ENCODE results near the gene CCSER2.

The CCSER2 gene

GRCh38 chr10:84469470-84469869 is 141.1 kb downstream of the CCSER2 start:
- TF ChIP-seq ZFP3 (CRISPR knock-in tag; IDR thresholded peaks at IDR 0.05) (no peak), ZNF565 (CRISPR knock-in tag; conservative IDR thresholded peaks at IDR 0.05; ENCODE audit: low read depth) (no peak), TOX (CRISPR knock-in tag; IDR thresholded peaks at IDR 0.05; ENCODE audit: borderline replicate concordance) (no peak), GLIS3 (CRISPR knock-in tag; IDR thresholded peaks at IDR 0.05) (no peak), OSR1 (CRISPR knock-in tag; IDR thresholded peaks at IDR 0.05) (no peak), ISL1 (CRISPR knock-in tag; IDR thresholded peaks at IDR 0.05) (no peak)
- ATAC-seq = no peak

GRCh38 chr10:84473136-84473535 is 144.7 kb downstream of the CCSER2 start:
- ATAC-seq = no peak

DNA sequence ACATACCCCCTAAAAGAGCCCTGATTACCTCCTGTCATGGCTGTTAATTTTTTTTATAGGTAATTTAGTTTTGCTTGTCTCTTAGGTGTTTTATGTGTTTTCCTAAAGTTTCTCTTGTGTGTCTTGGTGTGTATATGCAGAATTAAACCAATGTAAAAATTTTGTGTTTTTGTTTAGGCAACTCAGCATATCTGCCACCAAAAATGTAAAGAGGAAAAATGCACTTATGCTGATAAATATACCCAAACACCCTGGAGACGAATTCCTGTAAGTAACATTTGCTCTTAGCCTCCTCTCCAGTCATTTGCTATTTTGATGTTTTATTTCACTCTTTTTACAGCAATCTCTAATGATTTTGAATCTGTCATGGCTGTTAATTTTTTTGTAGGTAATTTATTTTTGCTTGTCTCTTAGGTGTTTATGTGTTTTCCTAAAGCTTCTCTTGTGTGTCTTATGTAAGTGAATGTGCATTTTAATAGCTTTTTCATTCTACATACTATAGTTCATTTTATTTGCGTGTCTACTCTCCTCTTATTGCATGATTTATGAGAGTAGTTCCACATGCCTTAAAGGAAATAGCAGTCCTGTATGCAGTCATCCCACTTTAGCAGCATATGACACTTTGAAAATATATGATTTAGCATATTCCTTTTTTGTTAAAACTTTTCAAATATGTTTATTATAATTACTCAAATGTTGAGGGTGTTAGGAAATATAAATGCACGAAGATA is 149.2 kb downstream of the CCSER2 start:
- no peak for ATAC-seq
- TF ChIP-seq GLIS3 (CRISPR knock-in tag; IDR thresholded peaks at IDR 0.05) (no peak), CSDC2 (CRISPR knock-in tag; IDR thresholded peaks at IDR 0.05) (no peak), RARB (CRISPR knock-in tag; IDR thresholded peaks at IDR 0.05) (no peak), PPARA (CRISPR knock-in tag; IDR thresholded peaks at IDR 0.05; ENCODE audit: borderline replicate concordance) (no peak), ZFP3 (CRISPR knock-in tag; IDR thresholded peaks at IDR 0.05) (no peak), TOX (CRISPR knock-in tag; IDR thresholded peaks at IDR 0.05; ENCODE audit: borderline replicate concordance) (no peak), SNAI2 (CRISPR knock-in tag; IDR thresholded peaks at IDR 0.05) (no peak), ARNTL (CRISPR knock-in tag; IDR thresholded peaks at IDR 0.05; ENCODE audit: borderline replicate concordance, low read depth) (no peak), ZNF8 (CRISPR knock-in tag; IDR thresholded peaks at IDR 0.05) (no peak), TCF4 (CRISPR knock-in tag; IDR thresholded peaks at IDR 0.05; ENCODE audit: borderline replicate concordance) (no peak), ISL1 (CRISPR knock-in tag; IDR thresholded peaks at IDR 0.05) (no peak), OSR1 (CRISPR knock-in tag; IDR thresholded peaks at IDR 0.05) (no peak)
- TF ChIP-seq, protein P1, sequence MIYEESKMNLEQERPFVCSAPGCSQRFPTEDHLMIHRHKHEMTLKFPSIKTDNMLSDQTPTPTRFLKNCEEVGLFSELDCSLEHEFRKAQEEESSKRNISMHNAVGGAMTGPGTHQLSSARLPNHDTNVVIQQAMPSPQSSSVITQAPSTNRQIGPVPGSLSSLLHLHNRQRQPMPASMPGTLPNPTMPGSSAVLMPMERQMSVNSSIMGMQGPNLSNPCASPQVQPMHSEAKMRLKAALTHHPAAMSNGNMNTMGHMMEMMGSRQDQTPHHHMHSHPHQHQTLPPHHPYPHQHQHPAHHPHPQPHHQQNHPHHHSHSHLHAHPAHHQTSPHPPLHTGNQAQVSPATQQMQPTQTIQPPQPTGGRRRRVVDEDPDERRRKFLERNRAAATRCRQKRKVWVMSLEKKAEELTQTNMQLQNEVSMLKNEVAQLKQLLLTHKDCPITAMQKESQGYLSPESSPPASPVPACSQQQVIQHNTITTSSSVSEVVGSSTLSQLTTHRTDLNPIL (CRISPR knock-in tag; IDR thresholded peaks at IDR 0.05; ENCODE audit: low read depth) = no peak
- TF ChIP-seq, protein P2, sequence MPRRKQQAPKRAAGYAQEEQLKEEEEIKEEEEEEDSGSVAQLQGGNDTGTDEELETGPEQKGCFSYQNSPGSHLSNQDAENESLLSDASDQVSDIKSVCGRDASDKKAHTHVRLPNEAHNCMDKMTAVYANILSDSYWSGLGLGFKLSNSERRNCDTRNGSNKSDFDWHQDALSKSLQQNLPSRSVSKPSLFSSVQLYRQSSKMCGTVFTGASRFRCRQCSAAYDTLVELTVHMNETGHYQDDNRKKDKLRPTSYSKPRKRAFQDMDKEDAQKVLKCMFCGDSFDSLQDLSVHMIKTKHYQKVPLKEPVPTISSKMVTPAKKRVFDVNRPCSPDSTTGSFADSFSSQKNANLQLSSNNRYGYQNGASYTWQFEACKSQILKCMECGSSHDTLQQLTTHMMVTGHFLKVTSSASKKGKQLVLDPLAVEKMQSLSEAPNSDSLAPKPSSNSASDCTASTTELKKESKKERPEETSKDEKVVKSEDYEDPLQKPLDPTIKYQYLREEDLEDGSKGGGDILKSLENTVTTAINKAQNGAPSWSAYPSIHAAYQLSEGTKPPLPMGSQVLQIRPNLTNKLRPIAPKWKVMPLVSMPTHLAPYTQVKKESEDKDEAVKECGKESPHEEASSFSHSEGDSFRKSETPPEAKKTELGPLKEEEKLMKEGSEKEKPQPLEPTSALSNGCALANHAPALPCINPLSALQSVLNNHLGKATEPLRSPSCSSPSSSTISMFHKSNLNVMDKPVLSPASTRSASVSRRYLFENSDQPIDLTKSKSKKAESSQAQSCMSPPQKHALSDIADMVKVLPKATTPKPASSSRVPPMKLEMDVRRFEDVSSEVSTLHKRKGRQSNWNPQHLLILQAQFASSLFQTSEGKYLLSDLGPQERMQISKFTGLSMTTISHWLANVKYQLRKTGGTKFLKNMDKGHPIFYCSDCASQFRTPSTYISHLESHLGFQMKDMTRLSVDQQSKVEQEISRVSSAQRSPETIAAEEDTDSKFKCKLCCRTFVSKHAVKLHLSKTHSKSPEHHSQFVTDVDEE (CRISPR knock-in tag; IDR thresholded peaks at IDR 0.05) = no peak
- TF ChIP-seq, protein P3, sequence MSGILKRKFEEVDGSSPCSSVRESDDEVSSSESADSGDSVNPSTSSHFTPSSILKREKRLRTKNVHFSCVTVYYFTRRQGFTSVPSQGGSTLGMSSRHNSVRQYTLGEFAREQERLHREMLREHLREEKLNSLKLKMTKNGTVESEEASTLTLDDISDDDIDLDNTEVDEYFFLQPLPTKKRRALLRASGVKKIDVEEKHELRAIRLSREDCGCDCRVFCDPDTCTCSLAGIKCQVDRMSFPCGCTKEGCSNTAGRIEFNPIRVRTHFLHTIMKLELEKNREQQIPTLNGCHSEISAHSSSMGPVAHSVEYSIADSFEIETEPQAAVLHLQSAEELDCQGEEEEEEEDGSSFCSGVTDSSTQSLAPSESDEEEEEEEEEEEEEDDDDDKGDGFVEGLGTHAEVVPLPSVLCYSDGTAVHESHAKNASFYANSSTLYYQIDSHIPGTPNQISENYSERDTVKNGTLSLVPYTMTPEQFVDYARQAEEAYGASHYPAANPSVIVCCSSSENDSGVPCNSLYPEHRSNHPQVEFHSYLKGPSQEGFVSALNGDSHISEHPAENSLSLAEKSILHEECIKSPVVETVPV (CRISPR knock-in tag; IDR thresholded peaks at IDR 0.05) = no peak

More at GRCh38 chr10:84473136-84473535, 144.7 kb downstream of the CCSER2 start:
- TF ChIP-seq RARB (CRISPR knock-in tag; IDR thresholded peaks at IDR 0.05) = no peak
- TF ChIP-seq ARNTL (CRISPR knock-in tag; IDR thresholded peaks at IDR 0.05; ENCODE audit: borderline replicate concordance, low read depth) = no peak
- TF ChIP-seq ZFP30 (CRISPR knock-in tag; IDR thresholded peaks at IDR 0.05) = no peak
- no peak for TF ChIP-seq POU6F1 (CRISPR knock-in tag; IDR thresholded peaks at IDR 0.05; ENCODE audit: borderline replicate concordance, low read depth)
- TF ChIP-seq ZNF70 (CRISPR knock-in tag; IDR thresholded peaks at IDR 0.05) = no peak
- TF ChIP-seq, protein P2 (CRISPR knock-in tag; IDR thresholded peaks at IDR 0.05) = no peak
- TF ChIP-seq TCF4 (CRISPR knock-in tag; IDR thresholded peaks at IDR 0.05; ENCODE audit: borderline replicate concordance) = no peak
- no peak for TF ChIP-seq CSDC2 (CRISPR knock-in tag; IDR thresholded peaks at IDR 0.05)
- TF ChIP-seq TOX (CRISPR knock-in tag; IDR thresholded peaks at IDR 0.05; ENCODE audit: borderline replicate concordance) = no peak
- TF ChIP-seq ISL1 (CRISPR knock-in tag; IDR thresholded peaks at IDR 0.05) = no peak

Data from SK-N-SH treated with all-trans-retinoic acid at 6 μM for 48 hours (cell line).